ENCODE data around the gene FAM180B. TPM values are rescaled to one million over a fixed set of nuclear protein-coding genes. Genes with fewer than 3 reads are reported as not detected.

The FAM180B gene
- total and polyA plus RNA-seq, 2 of the 13 experiments (the other 11 are each of a cell fraction or from before 2014, with no cell fraction given): 0.40 to 1.0 TPM

DNA sequence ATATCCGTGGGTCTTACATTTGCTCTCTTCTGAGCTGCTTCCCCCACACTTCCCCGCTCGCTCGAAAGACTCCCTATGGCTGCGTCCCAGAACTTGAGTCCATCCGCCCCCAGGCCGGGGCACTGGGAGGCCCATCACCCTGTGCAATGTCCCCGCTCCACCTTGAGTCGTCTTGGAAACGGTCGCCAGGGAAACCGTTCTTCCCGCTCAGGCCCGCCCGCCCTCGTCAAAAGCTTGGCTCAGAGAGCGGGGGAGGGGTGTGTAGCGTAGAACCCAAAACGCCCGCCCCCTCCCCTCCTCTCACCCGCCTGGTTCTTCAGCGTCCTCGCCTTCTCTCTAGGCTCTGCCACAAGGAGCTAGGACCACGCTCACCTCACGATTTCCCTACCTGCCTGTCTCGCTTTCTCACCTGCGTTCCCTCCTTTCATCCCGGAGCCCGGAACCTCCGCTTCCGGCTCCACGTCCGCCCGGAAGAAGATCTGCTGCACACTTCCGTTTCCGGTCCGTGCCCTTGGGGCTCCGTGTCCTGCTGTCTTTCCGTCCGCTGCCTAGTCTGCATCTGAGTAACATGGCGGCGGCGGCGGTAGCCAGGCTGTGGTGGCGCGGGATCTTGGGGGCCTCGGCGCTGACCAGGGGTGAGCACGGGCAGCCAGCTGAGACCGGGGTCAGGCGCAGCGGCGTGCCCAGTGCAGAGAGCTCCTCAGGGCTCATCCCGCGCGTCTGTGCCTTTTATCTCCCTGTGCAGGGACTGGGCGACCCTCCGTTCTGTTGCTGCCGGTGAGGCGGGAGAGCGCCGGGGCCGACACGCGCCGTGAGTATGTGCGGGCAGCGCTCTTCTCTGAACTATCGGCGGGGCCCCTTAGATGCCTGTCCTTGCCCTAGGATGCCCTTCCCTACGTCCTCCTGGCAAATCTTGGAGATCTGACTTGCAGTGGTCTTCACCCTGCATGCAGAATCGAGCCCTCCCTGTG is 7.7 kb upstream of the FAM180B start, which contains the start of the genes KBTBD4 and NDUFS3 (continued):
- TF ChIP-seq, protein P1, sequence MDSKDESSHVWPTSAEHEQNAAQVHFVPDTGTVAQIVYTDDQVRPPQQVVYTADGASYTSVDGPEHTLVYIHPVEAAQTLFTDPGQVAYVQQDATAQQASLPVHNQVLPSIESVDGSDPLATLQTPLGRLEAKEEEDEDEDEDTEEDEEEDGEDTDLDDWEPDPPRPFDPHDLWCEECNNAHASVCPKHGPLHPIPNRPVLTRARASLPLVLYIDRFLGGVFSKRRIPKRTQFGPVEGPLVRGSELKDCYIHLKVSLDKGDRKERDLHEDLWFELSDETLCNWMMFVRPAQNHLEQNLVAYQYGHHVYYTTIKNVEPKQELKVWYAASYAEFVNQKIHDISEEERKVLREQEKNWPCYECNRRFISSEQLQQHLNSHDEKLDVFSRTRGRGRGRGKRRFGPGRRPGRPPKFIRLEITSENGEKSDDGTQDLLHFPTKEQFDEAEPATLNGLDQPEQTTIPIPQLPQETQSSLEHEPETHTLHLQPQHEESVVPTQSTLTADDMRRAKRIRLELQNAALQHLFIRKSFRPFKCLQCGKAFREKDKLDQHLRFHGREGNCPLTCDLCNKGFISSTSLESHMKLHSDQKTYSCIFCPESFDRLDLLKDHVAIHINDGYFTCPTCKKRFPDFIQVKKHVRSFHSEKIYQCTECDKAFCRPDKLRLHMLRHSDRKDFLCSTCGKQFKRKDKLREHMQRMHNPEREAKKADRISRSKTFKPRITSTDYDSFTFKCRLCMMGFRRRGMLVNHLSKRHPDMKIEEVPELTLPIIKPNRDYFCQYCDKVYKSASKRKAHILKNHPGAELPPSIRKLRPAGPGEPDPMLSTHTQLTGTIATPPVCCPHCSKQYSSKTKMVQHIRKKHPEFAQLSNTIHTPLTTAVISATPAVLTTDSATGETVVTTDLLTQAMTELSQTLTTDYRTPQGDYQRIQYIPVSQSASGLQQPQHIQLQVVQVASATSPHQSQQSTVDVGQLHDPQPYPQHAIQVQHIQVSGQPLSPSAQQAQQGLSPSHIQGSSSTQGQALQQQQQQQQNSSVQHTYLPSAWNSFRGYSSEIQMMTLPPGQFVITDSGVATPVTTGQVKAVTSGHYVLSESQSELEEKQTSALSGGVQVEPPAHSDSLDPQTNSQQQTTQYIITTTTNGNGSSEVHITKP (CRISPR knock-in tag; IDR thresholded peaks at IDR 0.05; ENCODE audit: low read depth): peak; percentile 78; the same call in 1 of the 2 replicates
- TF ChIP-seq JUND (CRISPR knock-in tag; IDR thresholded peaks at IDR 0.05) (no peak; the same call in 1 of the 2 replicates), THYN1 (CRISPR knock-in tag; IDR thresholded peaks at IDR 0.05; ENCODE audit: borderline replicate concordance, low read depth) (no peak), KMT2B (CRISPR knock-in tag; IDR thresholded peaks at IDR 0.05) (peak; percentile 98)
- TF ChIP-seq, protein P2, sequence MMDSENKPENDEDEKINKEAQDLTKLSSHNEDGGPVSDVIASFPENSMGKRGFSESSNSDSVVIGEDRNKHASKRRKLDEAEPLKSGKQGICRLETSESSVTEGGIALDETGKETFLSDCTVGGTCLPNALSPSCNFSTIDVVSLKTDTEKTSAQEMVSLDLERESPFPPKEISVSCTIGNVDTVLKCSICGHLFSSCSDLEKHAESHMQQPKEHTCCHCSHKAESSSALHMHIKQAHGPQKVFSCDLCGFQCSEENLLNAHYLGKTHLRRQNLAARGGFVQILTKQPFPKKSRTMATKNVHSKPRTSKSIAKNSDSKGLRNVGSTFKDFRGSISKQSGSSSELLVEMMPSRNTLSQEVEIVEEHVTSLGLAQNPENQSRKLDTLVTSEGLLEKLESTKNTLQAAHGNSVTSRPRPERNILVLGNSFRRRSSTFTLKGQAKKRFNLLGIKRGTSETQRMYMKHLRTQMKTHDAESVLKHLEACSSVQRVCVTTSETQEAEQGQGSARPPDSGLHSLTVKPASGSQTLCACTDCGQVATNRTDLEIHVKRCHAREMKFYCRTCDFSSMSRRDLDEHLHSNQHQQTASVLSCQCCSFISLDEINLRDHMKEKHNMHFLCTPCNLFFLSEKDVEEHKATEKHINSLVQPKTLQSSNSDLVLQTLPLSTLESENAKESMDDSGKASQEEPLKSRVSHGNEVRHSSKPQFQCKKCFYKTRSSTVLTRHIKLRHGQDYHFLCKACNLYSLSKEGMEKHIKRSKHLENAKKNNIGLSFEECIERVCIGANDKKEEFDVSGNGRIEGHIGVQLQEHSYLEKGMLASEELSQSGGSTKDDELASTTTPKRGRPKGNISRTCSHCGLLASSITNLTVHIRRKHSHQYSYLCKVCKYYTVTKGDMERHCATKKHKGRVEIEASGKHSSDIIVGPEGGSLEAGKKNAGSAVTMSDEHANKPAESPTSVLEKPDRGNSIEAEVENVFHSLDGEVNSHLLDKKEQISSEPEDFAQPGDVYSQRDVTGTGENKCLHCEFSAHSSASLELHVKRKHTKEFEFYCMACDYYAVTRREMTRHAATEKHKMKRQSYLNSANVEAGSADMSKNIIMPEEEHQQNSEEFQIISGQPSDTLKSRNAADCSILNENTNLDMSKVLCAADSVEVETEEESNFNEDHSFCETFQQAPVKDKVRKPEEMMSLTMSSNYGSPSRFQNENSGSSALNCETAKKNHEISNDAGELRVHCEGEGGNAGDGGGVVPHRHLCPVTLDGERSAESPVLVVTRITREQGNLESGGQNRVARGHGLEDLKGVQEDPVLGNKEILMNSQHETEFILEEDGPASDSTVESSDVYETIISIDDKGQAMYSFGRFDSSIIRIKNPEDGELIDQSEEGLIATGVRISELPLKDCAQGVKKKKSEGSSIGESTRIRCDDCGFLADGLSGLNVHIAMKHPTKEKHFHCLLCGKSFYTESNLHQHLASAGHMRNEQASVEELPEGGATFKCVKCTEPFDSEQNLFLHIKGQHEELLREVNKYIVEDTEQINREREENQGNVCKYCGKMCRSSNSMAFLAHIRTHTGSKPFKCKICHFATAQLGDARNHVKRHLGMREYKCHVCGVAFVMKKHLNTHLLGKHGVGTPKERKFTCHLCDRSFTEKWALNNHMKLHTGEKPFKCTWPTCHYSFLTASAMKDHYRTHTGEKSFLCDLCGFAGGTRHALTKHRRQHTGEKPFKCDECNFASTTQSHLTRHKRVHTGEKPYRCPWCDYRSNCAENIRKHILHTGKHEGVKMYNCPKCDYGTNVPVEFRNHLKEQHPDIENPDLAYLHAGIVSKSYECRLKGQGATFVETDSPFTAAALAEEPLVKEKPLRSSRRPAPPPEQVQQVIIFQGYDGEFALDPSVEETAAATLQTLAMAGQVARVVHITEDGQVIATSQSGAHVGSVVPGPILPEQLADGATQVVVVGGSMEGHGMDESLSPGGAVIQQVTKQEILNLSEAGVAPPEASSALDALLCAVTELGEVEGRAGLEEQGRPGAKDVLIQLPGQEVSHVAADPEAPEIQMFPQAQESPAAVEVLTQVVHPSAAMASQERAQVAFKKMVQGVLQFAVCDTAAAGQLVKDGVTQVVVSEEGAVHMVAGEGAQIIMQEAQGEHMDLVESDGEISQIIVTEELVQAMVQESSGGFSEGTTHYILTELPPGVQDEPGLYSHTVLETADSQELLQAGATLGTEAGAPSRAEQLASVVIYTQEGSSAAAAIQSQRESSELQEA (CRISPR knock-in tag; IDR thresholded peaks at IDR 0.05; ENCODE audit: not compliant biosample characterization): peak; percentile 70
- TF ChIP-seq, protein P3, sequence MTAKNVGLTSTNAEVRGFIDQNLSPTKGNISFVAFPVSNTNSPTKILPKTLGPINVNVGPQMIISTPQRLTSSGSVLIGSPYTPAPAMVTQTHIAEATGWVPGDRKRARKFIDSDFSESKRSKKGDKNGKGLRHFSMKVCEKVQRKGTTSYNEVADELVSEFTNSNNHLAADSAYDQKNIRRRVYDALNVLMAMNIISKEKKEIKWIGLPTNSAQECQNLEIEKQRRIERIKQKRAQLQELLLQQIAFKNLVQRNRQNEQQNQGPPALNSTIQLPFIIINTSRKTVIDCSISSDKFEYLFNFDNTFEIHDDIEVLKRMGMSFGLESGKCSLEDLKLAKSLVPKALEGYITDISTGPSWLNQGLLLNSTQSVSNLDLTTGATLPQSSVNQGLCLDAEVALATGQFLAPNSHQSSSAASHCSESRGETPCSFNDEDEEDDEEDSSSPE (CRISPR knock-in tag; IDR thresholded peaks at IDR 0.05): peak; percentile 89
- TF ChIP-seq, protein P4, sequence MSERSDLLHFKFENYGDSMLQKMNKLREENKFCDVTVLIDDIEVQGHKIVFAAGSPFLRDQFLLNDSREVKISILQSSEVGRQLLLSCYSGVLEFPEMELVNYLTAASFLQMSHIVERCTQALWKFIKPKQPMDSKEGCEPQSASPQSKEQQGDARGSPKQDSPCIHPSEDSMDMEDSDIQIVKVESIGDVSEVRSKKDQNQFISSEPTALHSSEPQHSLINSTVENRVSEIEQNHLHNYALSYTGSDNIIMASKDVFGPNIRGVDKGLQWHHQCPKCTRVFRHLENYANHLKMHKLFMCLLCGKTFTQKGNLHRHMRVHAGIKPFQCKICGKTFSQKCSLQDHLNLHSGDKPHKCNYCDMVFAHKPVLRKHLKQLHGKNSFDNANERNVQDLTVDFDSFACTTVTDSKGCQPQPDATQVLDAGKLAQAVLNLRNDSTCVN (CRISPR knock-in tag; IDR thresholded peaks at IDR 0.05; ENCODE audit: borderline replicate concordance): peak; percentile 86; the same call in 1 of the 2 replicates
- TF ChIP-seq, protein P5, sequence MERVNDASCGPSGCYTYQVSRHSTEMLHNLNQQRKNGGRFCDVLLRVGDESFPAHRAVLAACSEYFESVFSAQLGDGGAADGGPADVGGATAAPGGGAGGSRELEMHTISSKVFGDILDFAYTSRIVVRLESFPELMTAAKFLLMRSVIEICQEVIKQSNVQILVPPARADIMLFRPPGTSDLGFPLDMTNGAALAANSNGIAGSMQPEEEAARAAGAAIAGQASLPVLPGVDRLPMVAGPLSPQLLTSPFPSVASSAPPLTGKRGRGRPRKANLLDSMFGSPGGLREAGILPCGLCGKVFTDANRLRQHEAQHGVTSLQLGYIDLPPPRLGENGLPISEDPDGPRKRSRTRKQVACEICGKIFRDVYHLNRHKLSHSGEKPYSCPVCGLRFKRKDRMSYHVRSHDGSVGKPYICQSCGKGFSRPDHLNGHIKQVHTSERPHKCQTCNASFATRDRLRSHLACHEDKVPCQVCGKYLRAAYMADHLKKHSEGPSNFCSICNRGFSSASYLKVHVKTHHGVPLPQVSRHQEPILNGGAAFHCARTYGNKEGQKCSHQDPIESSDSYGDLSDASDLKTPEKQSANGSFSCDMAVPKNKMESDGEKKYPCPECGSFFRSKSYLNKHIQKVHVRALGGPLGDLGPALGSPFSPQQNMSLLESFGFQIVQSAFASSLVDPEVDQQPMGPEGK (CRISPR knock-in tag; IDR thresholded peaks at IDR 0.05): peak; percentile 59
- TF ChIP-seq, protein P6, sequence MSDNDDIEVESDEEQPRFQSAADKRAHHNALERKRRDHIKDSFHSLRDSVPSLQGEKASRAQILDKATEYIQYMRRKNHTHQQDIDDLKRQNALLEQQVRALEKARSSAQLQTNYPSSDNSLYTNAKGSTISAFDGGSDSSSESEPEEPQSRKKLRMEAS (IDR thresholded peaks at IDR 0.05): peak; percentile 96
